Measurements from ENCODE around the gene MYBPHL.
A peak's percentile ranks its signal among the peaks of the same experiment; 100 is the strongest.

MYBPHL gene

DNA sequence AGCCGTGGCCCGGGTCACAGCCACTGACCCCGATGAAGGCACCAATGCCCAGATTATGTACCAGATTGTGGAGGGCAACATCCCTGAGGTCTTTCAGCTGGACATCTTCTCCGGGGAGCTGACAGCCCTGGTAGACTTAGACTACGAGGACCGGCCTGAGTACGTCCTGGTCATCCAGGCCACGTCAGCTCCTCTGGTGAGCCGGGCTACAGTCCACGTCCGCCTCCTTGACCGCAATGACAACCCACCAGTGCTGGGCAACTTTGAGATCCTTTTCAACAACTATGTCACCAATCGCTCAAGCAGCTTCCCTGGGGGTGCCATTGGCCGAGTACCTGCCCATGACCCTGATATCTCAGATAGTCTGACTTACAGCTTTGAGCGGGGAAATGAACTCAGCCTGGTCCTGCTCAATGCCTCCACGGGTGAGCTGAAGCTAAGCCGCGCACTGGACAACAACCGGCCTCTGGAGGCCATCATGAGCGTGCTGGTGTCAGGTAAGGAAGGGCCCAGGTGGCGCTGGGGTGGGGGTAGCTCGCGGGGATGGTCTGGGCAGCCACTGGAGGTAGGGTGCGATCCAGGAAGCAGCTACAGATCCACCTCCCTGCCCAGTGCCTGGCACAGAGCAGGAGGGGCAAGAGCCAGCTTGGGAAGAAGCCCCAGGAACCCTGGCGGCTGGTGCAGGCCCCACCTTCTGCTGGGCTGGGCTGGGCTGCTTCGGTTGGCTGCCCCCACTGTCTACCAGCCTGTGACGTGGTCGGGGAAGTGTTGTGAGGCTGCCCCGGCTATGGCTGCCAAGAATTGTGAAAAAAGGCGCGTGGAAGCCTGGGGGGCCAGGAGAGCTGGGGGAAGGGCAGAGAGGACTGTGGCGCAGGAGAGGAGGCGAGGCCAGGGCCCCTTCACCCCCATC lies 53.7 kb downstream of the MYBPHL start:
- peak; percentile 83 for DNase-seq (ENCODE audit: low spot score)

- DNase-seq (ENCODE audit: low spot score), result no peak
Measured at GRCh38 chr1:109252167-109252892, 54.5 kb downstream of the MYBPHL start.

DNA sequence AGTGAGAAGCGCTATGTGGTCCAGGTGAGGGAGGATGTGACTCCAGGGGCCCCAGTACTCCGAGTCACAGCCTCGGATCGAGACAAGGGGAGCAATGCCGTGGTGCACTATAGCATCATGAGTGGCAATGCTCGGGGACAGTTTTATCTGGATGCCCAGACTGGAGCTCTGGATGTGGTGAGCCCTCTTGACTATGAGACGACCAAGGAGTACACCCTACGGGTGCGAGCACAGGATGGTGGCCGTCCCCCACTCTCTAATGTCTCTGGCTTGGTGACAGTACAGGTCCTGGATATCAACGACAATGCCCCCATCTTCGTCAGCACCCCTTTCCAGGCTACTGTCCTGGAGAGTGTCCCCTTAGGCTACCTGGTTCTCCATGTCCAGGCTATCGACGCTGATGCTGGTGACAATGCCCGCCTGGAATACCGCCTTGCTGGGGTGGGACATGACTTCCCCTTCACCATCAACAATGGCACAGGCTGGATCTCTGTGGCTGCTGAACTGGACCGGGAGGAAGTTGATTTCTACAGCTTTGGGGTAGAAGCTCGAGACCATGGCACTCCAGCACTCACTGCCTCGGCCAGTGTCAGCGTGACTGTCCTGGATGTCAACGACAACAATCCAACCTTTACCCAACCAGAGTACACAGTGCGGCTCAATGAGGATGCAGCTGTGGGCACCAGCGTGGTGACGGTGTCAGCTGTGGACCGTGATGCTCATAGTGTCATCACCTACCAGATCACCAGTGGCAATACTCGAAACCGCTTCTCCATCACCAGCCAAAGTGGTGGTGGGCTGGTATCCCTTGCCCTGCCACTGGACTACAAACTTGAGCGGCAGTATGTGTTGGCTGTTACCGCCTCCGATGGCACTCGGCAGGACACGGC lies 55.3 kb downstream of the MYBPHL start:
- DNase-seq (ENCODE audit: low spot score), result no peak

- no peak for DNase-seq (ENCODE audit: low spot score)
Measured at GRCh38 chr1:109250454-109251276, 56.1 kb downstream of the MYBPHL start.

- no peak for DNase-seq (ENCODE audit: low spot score)
Measured at GRCh38 chr1:109249654-109250401, 57.0 kb downstream of the MYBPHL start.

DNA sequence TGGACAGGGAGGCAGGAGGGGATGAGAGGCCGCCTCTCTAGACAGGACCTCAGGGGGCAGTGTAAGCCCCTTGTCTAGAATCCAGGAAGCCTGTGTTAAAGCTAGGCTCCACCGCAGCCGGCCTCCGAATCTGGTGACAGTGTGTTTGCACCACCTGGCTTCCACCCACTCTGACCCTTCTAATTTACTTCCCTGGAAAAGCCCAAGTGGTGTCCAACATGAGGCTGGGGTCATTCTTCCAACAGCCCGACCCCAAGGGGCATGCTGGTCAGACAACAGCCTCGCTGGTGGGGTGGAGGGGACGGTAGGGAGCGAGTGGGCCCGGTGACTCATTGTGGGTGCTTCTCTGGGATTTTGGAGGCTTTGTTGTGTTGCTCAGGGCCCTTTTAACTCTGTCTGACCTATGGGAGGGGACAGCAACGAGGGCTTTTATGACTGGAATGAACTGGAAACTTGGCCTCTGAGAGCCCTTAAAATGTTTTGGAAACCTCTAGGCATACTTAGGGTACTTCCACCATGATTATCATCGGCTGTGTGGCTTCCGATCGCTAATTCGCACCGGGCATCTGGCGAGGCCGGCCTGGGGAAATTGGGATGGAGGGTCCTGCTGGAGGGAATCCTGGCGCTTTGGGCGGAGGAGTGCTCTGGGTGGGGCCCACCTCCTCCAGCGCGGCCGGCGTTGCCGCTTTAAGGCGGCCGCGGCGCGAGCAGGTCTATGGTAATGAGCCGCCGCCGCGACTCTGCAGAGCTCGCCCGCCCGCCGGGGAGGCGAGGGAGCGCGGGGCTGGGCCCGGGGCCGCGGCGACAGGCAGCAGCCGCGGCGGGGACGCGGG lies 57.8 kb downstream of the MYBPHL start, which contains the start of gene CELSR2:
CELSR2 (plus strand) TSS at position 743 of the 833 bp plus-strand sequence. CDS start 541 bp downstream, outside the sequence.
- no peak for DNase-seq (ENCODE audit: low spot score)

DNA sequence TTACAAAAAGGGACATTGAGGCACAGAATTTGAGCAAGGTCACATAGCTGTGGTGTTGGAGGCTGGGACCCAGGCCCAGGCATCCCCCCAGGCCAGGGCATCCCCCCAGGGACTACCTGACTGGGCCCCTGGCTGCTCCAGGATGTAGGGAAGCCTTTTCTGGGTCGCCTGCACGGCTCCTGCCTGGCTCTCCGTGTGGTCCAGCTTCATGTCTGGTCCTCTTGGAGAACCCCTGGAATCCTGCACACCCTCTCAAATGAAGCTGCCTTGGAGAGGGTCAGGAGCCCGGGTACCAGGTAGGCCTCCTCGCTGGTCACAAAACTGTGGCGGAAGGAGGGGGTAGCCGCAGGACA lies 58.4 kb downstream of the MYBPHL start:
- no peak for DNase-seq (ENCODE audit: low spot score)

- no peak for DNase-seq (ENCODE audit: low spot score)
Measured at GRCh38 chr1:109247401-109248365, 59.1 kb downstream of the MYBPHL start.

DNA sequence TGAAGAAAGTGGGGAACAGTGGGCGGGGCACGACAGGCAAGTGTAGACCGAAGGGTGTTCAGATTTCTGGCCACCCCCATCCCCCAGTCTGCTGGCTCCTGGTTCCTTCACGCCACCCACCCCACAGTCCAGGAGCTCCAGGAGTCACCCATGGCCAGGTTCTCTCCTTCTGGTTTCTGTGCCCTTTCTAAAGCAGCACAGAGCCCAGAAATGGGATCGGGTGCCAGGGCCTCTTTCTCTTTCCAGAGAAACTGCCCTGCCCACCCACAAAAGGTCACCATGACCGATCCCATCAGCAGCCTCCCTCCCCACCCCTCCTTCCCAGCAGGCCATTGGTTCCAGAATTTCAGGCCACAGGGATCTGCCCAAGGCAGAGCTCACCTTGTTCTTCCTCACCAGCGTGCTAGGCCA lies 60.7 kb downstream of the MYBPHL start:
- DNase-seq (ENCODE audit: low spot score), result no peak

- no peak for DNase-seq (ENCODE audit: low spot score)
Measured at GRCh38 chr1:109243860-109244552, 62.8 kb downstream of the MYBPHL start.

GRCh38 chr1:109243221-109243620 lies 63.6 kb downstream of the MYBPHL start:
- no peak for DNase-seq (ENCODE audit: low spot score)

DNA sequence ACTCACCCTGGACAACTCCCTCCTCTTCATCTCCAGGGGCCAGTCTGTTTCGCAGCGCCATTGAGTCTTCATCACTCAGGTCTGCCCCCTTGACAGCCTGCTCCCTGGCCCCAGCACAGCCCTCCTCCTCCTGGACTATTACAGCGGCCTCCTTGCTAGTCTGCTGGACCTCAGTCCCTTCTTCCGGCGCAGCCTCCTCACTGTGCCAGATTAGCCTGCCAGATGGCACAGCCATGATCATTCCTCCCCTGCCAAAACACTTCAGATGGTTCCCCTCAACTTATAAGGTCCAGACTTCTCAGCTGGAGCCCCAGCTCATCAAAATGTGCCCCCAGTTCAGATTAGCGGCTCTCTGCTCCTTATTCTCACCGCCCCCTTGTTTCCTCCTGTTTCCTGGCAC lies 64.4 kb downstream of the MYBPHL start:
- no peak for DNase-seq (ENCODE audit: low spot score)

Data from pons (tissue), 1 donor.